Esophagus muscularis mucosa (tissue), 3 donors: ENCODE measurements around the gene SPDYE5.
"Not testable (repeated sequence)": the region's sequence is repeated elsewhere in the genome, so short reads cannot be mapped to it uniquely, and the experiment has no call there.

Experiments
- POLR2A ChIP-seq: fragments of 450-650 bp; IDR thresholded peaks from one replicate; pipeline ENCODE4 v1.6.1; 2017; ENCODE audit warnings: antibody characterized with exemption, moderate library complexity, mild to moderate bottlenecking, low read depth
- POLR2AphosphoS5 ChIP-seq, 2 donors: sonication (generic); formaldehyde crosslinking; IDR thresholded peaks; one replicate each; pipeline ENCODE4 v1.6.1; 2017; ENCODE audit warnings: antibody characterized with exemption in 2 of 2
- TF ChIP-seq, protein P1 (sequence below), 3 experiments: fragments of 200-600 bp in 2 of 3; fragments of 450-650 bp in 1 of 3; sonication (generic) in 2 of 3; IDR thresholded peaks; one replicate each; pipeline ENCODE4 v1.5.1; 2017 to 2019; ENCODE audit warnings: antibody characterized with exemption in 3 of 3, mild to moderate bottlenecking in 2 of 3, moderate library complexity in 1 of 3

- not testable (repeated sequence) for TF ChIP-seq POLR2A; POLR2AphosphoS5 (IDR thresholded peaks at IDR 0.05)
- TF ChIP-seq, protein P1, sequence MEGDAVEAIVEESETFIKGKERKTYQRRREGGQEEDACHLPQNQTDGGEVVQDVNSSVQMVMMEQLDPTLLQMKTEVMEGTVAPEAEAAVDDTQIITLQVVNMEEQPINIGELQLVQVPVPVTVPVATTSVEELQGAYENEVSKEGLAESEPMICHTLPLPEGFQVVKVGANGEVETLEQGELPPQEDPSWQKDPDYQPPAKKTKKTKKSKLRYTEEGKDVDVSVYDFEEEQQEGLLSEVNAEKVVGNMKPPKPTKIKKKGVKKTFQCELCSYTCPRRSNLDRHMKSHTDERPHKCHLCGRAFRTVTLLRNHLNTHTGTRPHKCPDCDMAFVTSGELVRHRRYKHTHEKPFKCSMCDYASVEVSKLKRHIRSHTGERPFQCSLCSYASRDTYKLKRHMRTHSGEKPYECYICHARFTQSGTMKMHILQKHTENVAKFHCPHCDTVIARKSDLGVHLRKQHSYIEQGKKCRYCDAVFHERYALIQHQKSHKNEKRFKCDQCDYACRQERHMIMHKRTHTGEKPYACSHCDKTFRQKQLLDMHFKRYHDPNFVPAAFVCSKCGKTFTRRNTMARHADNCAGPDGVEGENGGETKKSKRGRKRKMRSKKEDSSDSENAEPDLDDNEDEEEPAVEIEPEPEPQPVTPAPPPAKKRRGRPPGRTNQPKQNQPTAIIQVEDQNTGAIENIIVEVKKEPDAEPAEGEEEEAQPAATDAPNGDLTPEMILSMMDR (IDR thresholded peaks at IDR 0.05) = not testable (repeated sequence)
Observed at GRCh38 chr7:75521727-75522126, 29.6 kb downstream of the SPDYE5 start.
